Temporal lobe (tissue), 1 donor: ENCODE results near the gene FAM217A. TPM values are rescaled to one million over a fixed set of nuclear protein-coding genes. Genes with fewer than 3 reads are reported as not detected.

Source experiments
- total RNA-seq: library from RNA; depleted of rRNA; stranded (reverse); fragments of >200 nt; gene quantifications from one replicate; pipeline ENCODE4 v1.2.3, GENCODE V29; 2014

Gene FAM217A
- total RNA-seq, 1 donor from 2014 or later: not detected

Other genes with a start within 250 kb of the FAM217A start
- 11.8 TPM for gene FAM50B, start 229.8 kb downstream of the FAM217A start, total RNA-seq
- 18.9 TPM for gene ECI2, start 56.4 kb upstream of the FAM217A start, total RNA-seq